Heart right ventricle (tissue), 16 donors: ENCODE measurements around the gene HOXB9. TPM values are rescaled to one million over a fixed set of nuclear protein-coding genes. Genes with fewer than 3 reads are reported as not detected.

Experiments used
- ATAC-seq, 8 donors: fragments of 200-7000 bp; cut with Tn5 transposase; one replicate each; pipeline ENCODE4 v1.9.1; 2020; ENCODE audit warnings: mild to moderate bottlenecking in 8 of 8, moderate library complexity in 8 of 8, moderate number of reproducible peaks in 1 of 8
- DNase-seq, 2 donors: peaks; one replicate each; pipeline ENCODE4 v3.0.0-alpha.2; 2020
- H3K27ac ChIP-seq, 10 donors: fragments of 200-600 bp; sonication (generic) in 2 of 10; one replicate each; pipeline versions ENCODE4 v1.5.0 to v1.8.0; 2020 to 2022; ENCODE audit warnings: mild to moderate bottlenecking in 3 of 10
- H3K27me3 ChIP-seq, 7 donors: fragments of 200-600 bp; one replicate each; pipeline ENCODE4 v1.8.0; 2021 to 2022; ENCODE audit warnings: mild to moderate bottlenecking in 2 of 7
- H3K36me3 ChIP-seq, 9 donors: fragments of 200-600 bp; sonication (generic) in 1 of 9; one replicate each; pipeline versions ENCODE4 v1.5.0 to v1.8.0; 2020 to 2022; ENCODE audit warnings: mild to moderate bottlenecking in 2 of 9
- H3K4me1 ChIP-seq, 9 donors: fragments of 200-600 bp; sonication (generic) in 1 of 9; one replicate each; pipeline versions ENCODE4 v1.5.0 to v1.8.0; 2020 to 2022; ENCODE audit warnings: mild to moderate bottlenecking in 4 of 9
- H3K4me3 ChIP-seq, 10 donors: fragments of 200-600 bp; sonication (generic) in 2 of 10; one replicate each; pipeline versions ENCODE4 v1.5.0 to v1.8.0; 2020 to 2022; ENCODE audit warnings: mild to moderate bottlenecking in 7 of 10, moderate library complexity in 2 of 10
- H3K9me3 ChIP-seq, 11 donors: fragments of 200-600 bp in 10 of 11; sonication (generic) in 2 of 11; one replicate each; pipeline versions ENCODE4 v1.5.0 to v1.8.0; 2013 to 2022; ENCODE audit warnings: mild to moderate bottlenecking in 2 of 11, control low read depth in 1 of 11, moderate library complexity in 1 of 11
- CTCF ChIP-seq, 9 donors: fragments of 200-600 bp; sonication (generic) in 2 of 9; IDR thresholded peaks; one replicate each; pipeline versions ENCODE4 v1.5.0 to v1.8.0; 2021 to 2022; ENCODE audit warnings: antibody characterized with exemption in 9 of 9, mild to moderate bottlenecking in 5 of 9, moderate library complexity in 1 of 9
- WGBS, 2 donors: extraction: QIAGEN DNeasy Blood & Tissue Kit; methylation state at CpG; one replicate each; pipeline ENCODE4 v1.1.7; 2013; ENCODE audit warnings: inconsistent platforms in 1 of 2; 5-methylcytosine and 5-hydroxymethylcytosine counted together
- intact Hi-C, 10 donors: fragments of 100-400 bp; cut with DNase I; formaldehyde crosslinking; loops; one replicate each; pipeline versions ENCODE4 v1.11.1 to v1.14.2; 2022
- polyA plus RNA-seq, 2 donors: library from polyadenylated mRNA; stranded (reverse); fragments of 200-250 nt; gene quantifications; one replicate each; pipeline ENCODE4 v1.2.3, GENCODE V29; 2013
- total RNA-seq, 10 donors: library from RNA; stranded (reverse); fragmentation: NEBNext Ultra II Directional in 3 of 10; extraction: Animal tissue kit (Norgen Biotek cat#: 25700) in 3 of 10; gene quantifications; one replicate each; pipeline versions ENCODE4 v1.2.1 to v1.2.4, GENCODE V29; 2021 to 2023
- donor health status: Arrhythmogenic right ventricular cardiomyopathy.
- donor health status: ischemic (EF 13 %, LVEDD 7.1; RV severe dilation, severe dysfunction).
- donor health status: healthy with polysubstance abuse.
- donor health status: DM: no; HTN: yes; CAD: no.
- donor health status: DM: no; HTN: no; CAD: no.
- donor health status: ischemic (EF 25% LVEDD 6.9; RV normal size, moderate dysfunction).
- donor health status: ischemic (EF 25% LVEDD 5.7; RV mildly dilated, moderate dysfunction).
- donor health status: healthy.
- donor health status: DM: yes; HTN: yes; CAD: no.
- donor health status: Ischemic cardiomyopathy.
- donor health status: ischemic (EF 35%, LVEDD 5.7; RV mildly dilated, moderate dysfunction).
- donor health status: nonischemic (EF 11% LVEDD 7.7; RV severe dilation, severe dysfunction).
- donor health status: DM: yes; HTN: yes; CAD: no.
- donor health status: PGD.
- donor health status: ischemic (EF 29% LVEDD 5.4; RV normal size, mild dysfunction).
- donor health status: nonischemic (EF 23%, LVEDD 6.1; RV moderate dilation, normal function).

HOXB9 gene
- total and polyA plus RNA-seq, 12 donors = not detected

- TF ChIP-seq CTCF (IDR thresholded peaks at IDR 0.05) = no peak
- ATAC-seq (peak in 5 of 8 donors; percentile 25 to 58 (median 46)), DNase-seq (no peak)
- Histone ChIP-seq H3K4me3 (peak overlapping the region; percentile 6 to 41 (median 35)), H3K9me3 (no peaks in the 10 kb centered on the region), H3K36me3 (no peaks in the 10 kb centered on the region), H3K4me1 (peaks cover 7 to 27% (median 23%) of the 10 kb centered on the region in 9 donors), H3K27ac (no peak overlapping the region), H3K27me3 (peaks cover 72 to 100% (median 100%) of the 10 kb centered on the region in 7 donors)
- intact Hi-C loops = no loop called here
- 1% methylated on average over 69 of the region's 69 CpGs for WGBS, 2 donors
Observed at GRCh38 chr17:48625495-48626244, 488 bp downstream of the HOXB9 start.

- TF ChIP-seq CTCF (IDR thresholded peaks at IDR 0.05) = no peak
- Histone ChIP-seq H3K27me3 (peaks cover 71 to 100% (median 100%) of the 10 kb centered on the region in 7 donors), H3K4me1 (peaks cover 7 to 27% (median 23%) of the 10 kb centered on the region in 9 donors), H3K4me3 (peak overlapping the region; percentile 6 to 41 (median 35)), H3K36me3 (no peaks in the 10 kb centered on the region), H3K9me3 (no peaks in the 10 kb centered on the region), H3K27ac (no peak overlapping the region)
- ATAC-seq (peak in 3 of 8 donors; percentile 12 to 20 (median 20)), DNase-seq (no peak)
- intact Hi-C loops = no loop called here
- 2% methylated on average over 64 to 66 of the region's 66 CpGs for WGBS, 2 donors
Observed at GRCh38 chr17:48624544-48625494, 1.3 kb downstream of the HOXB9 start.

GRCh38 chr17:48624118-48624517 lies 2.0 kb downstream of the HOXB9 start:
- no peak overlapping the region for H3K27ac ChIP-seq
- H3K4me3 ChIP-seq = no peak overlapping the region
- H3K27me3 ChIP-seq = peaks cover 69 to 100% (median 100%) of the 10 kb centered on the region in 7 donors
- no peaks in the 10 kb centered on the region for H3K9me3 ChIP-seq
- TF ChIP-seq CTCF (IDR thresholded peaks at IDR 0.05) = no peak
- intact Hi-C loops = no loop called here
- H3K36me3 ChIP-seq = no peaks in the 10 kb centered on the region
- ATAC-seq (no peak), DNase-seq (no peak)
- peaks cover 7 to 27% (median 25%) of the 10 kb centered on the region in 9 donors for H3K4me1 ChIP-seq
- WGBS, 2 donors = 15 to 19% methylated on average over 5 of the region's 5 CpGs

- intact Hi-C loops = no loop called here
- Histone ChIP-seq H3K4me3 (no peak overlapping the region), H3K9me3 (no peaks in the 10 kb centered on the region), H3K27ac (no peak overlapping the region), H3K4me1 (peaks cover 7 to 30% (median 25%) of the 10 kb centered on the region in 9 donors), H3K36me3 (no peaks in the 10 kb centered on the region), H3K27me3 (peaks cover 67 to 100% (median 100%) of the 10 kb centered on the region in 7 donors)
- DNase-seq (no peak), ATAC-seq (no peak)
- WGBS, 2 donors = 10 to 19% methylated on average over 4 of the region's 4 CpGs
- no peak for TF ChIP-seq CTCF (IDR thresholded peaks at IDR 0.05)
Observed at GRCh38 chr17:48623583-48623982, 2.6 kb downstream of the HOXB9 start.
